B cell (primary cell): ENCODE data around the gene IFT88. TPM values are rescaled to one million over a fixed set of nuclear protein-coding genes. Genes with fewer than 3 reads are reported as not detected.
"Not testable (repeated sequence)": the region's sequence is repeated elsewhere in the genome, so short reads cannot be mapped to it uniquely, and the experiment has no call there.

Experiments
- ATAC-seq: fragments of 200-7000 bp; cut with Tn5 transposase; one replicate; pipeline ENCODE4 v1.10.0; 2021; ENCODE audit warnings: low read depth, mild to moderate bottlenecking, moderate number of reproducible peaks, moderate library complexity
- CTCF ChIA-PET: fragments of 350-600 bp; sonication (Branson Sonifier 250); formaldehyde crosslinking; loops from one replicate; lab custom pipeline; 2021; ENCODE audit warnings: antibody characterized with exemption, inconsistent platforms; lab: Charles Lee
- POLR2A ChIA-PET: fragments of 350-600 bp; sonication (Branson Sonifier 250); formaldehyde crosslinking; loops from one replicate; lab custom pipeline; 2021; ENCODE audit warnings: antibody characterized with exemption; lab: Charles Lee
- DNase-seq: peaks from one replicate; pipeline ENCODE4 v3.0.0; 2013
- H2AFZ ChIP-seq: 2 replicates; pipeline ENCODE4 v1.6.1; 2012; ENCODE audit warnings: mild to moderate bottlenecking, low read depth, low read length; ENCODE audit not compliant: insufficient read depth, poor library complexity, severe bottlenecking
- H3K27ac ChIP-seq, 2 donors: 1 replicate in 1 of 2; 2 replicates in 1 of 2; pipeline ENCODE4 v1.5.1; 2012 to 2013; ENCODE audit warnings: low read length in 2 of 2, mild to moderate bottlenecking in 2 of 2, moderate library complexity in 1 of 2
- H3K27me3 ChIP-seq, 4 experiments: fragments of 200-600 bp in 1 of 4; sonication (generic) in 1 of 4; replicated peaks in 1 of 4; 1 replicate in 2 of 4; 2 replicates in 2 of 4; pipeline versions ENCODE4 v1.6.1 to v1.7.0; 2013 to 2016; ENCODE audit warnings: low read length in 3 of 4, mild to moderate bottlenecking in 2 of 4, mixed read lengths in 1 of 4, moderate library complexity in 1 of 4; ENCODE audit not compliant: insufficient read depth in 4 of 4, control insufficient read depth in 3 of 4; ENCODE audit errors: control extremely low read depth in 1 of 4
- H3K36me3 ChIP-seq, 2 experiments: replicated peaks in 1 of 2; 1 replicate in 1 of 2; 2 replicates in 1 of 2; pipeline versions ENCODE4 v1.6.1 to v1.7.1; 2013; ENCODE audit warnings: low read length in 1 of 2; ENCODE audit not compliant: insufficient read depth in 2 of 2, control insufficient read depth in 1 of 2; ENCODE audit errors: control extremely low read depth in 1 of 2, extremely low read depth in 1 of 2
- H3K4me1 ChIP-seq, 2 donors: fragments of 200-600 bp in 1 of 2; sonication (generic) in 1 of 2; 1 replicate in 1 of 2; 2 replicates in 1 of 2; pipeline versions ENCODE4 v1.5.1 to v1.6.1; 2013 to 2017; ENCODE audit warnings: low read length in 2 of 2; ENCODE audit not compliant: control insufficient read depth in 2 of 2, insufficient read depth in 2 of 2
- H3K4me2 ChIP-seq: replicated peaks from 2 replicates; pipeline ENCODE3; 2012; ENCODE audit warnings: mild to moderate bottlenecking, low read depth, low read length; ENCODE audit not compliant: poor library complexity, severe bottlenecking
- H3K4me3 ChIP-seq, 5 experiments: fragments of 200-600 bp in 1 of 5; sonication (generic) in 1 of 5; 1 replicate in 3 of 5; 2 replicates in 2 of 5; pipeline versions ENCODE4 v1.5.1 to v1.7.0; 2011 to 2016; ENCODE audit warnings: low read length in 4 of 5, mild to moderate bottlenecking in 4 of 5, low read depth in 2 of 5, control low read depth in 1 of 5, moderate library complexity in 1 of 5; ENCODE audit not compliant: insufficient read depth in 1 of 5; ENCODE audit errors: control extremely low read depth in 1 of 5, extremely low read depth in 1 of 5
- H3K79me2 ChIP-seq: fragments of 200-600 bp; sonication (generic); one replicate; pipeline ENCODE4 v1.6.0; 2016; ENCODE audit warnings: low read length; ENCODE audit not compliant: control insufficient read depth, insufficient read depth
- H3K9ac ChIP-seq: fragments of 200-600 bp; sonication (generic); 2 replicates; pipeline ENCODE4 v1.6.1; 2017; ENCODE audit warnings: mild to moderate bottlenecking, low read length, moderate library complexity
- H3K9me3 ChIP-seq, 3 donors: one replicate each; pipeline versions ENCODE4 v1.6.1 to v1.7.1; 2013; ENCODE audit warnings: low read length in 2 of 3; ENCODE audit not compliant: control insufficient read depth in 2 of 3, insufficient read depth in 1 of 3; ENCODE audit errors: control extremely low read depth in 1 of 3
- H4K20me1 ChIP-seq: 2 replicates; pipeline ENCODE4 v1.6.0; 2012; ENCODE audit warnings: mild to moderate bottlenecking, low read length; ENCODE audit not compliant: insufficient read depth, control insufficient read depth, poor library complexity, severe bottlenecking
- H3K27ac Mint-ChIP-seq: one replicate; pipeline ENCODE4 v1.8.0; 2021; ENCODE audit warnings: mixed read lengths
- H3K27me3 Mint-ChIP-seq: one replicate; pipeline ENCODE4 v1.8.0; 2021; ENCODE audit warnings: mixed read lengths
- H3K4me1 Mint-ChIP-seq: one replicate; pipeline ENCODE4 v1.8.0; 2021; ENCODE audit warnings: mixed read lengths
- H3K4me3 Mint-ChIP-seq: one replicate; pipeline ENCODE4 v1.8.0; 2021; ENCODE audit warnings: mixed read lengths
- H3K9me3 Mint-ChIP-seq: one replicate; pipeline ENCODE4 v1.8.0; 2022; ENCODE audit warnings: mixed read lengths; ENCODE audit not compliant: insufficient read depth
- CTCF ChIP-seq: fragments of 200-600 bp; IDR thresholded peaks from one replicate; pipeline ENCODE4 v1.8.0; 2022; ENCODE audit warnings: antibody characterized with exemption, mild to moderate bottlenecking
- EZH2 ChIP-seq: IDR thresholded peaks from 2 replicates; pipeline ENCODE4 v1.6.1; 2012; ENCODE audit warnings: borderline replicate concordance, low read depth, mild to moderate bottlenecking, moderate library complexity, low read length; ENCODE audit not compliant: insufficient read depth, poor library complexity, severe bottlenecking
- WGBS: methylation state at CpG from one replicate; pipeline ENCODE4 v1.1.5; 2013; ENCODE audit warnings: missing lambda C conversion rate; ENCODE audit not compliant: insufficient coverage; 5-methylcytosine and 5-hydroxymethylcytosine counted together
- intact Hi-C: fragments of 100-400 bp; cut with micrococcal nuclease; formaldehyde crosslinking; loops from one replicate; pipeline ENCODE4 v1.10.0; 2022
- polyA plus RNA-seq: library from polyadenylated mRNA; depleted of rRNA; stranded (reverse); fragments of >200 nt; gene quantifications from 2 replicates; pipeline ENCODE4 v1.2.3, GENCODE V29; 2012
- total RNA-seq, 2 donors: library from RNA; stranded (reverse); fragments of 120-200 nt in 1 of 2; gene quantifications; 1 replicate in 1 of 2; 2 replicates in 1 of 2; pipeline versions ENCODE4 v1.2.3 to v1.2.4, GENCODE V29; 2013 to 2022

The IFT88 gene
- total and polyA plus RNA-seq, 2 donors (not counting 1 experiment from before 2014, with no cell fraction given), result 8.0 to 23.3 TPM

GRCh38 chr13:20679879-20680278 lies 112.9 kb downstream of the IFT88 start:
- CTCF ChIA-PET, result no interaction called here
- no peaks in the 10 kb centered on the region for H3K9me3 ChIP-seq
- peaks cover 4 to 5% of the 10 kb centered on the region in 2 experiments for H3K36me3 ChIP-seq
- no peaks in the 10 kb centered on the region for H3K27me3 Mint-ChIP-seq
- no peaks in the 10 kb centered on the region for H4K20me1 ChIP-seq
- ATAC-seq, result no peak
- H3K4me1 Mint-ChIP-seq, result no peaks in the 10 kb centered on the region
- H3K79me2 ChIP-seq, result no peaks in the 10 kb centered on the region
- no peak overlapping the region for H3K9ac ChIP-seq
- H3K27me3 ChIP-seq, result no peaks in the 10 kb centered on the region
- intact Hi-C loops, result no loop called here
- WGBS, result no CpG with 5 or more reads among the region's 3 CpGs
- no peaks in the 10 kb centered on the region for H3K4me1 ChIP-seq
- no peak for TF ChIP-seq EZH2
- no peak for TF ChIP-seq CTCF
- H3K9me3 Mint-ChIP-seq, result no peaks in the 10 kb centered on the region
- no peak for DNase-seq
- no peak overlapping the region for H3K27ac Mint-ChIP-seq
- H2AFZ ChIP-seq, result no peak overlapping the region
- H3K27ac ChIP-seq, result no peak overlapping the region
- no peak overlapping the region for H3K4me3 Mint-ChIP-seq
- no peak overlapping the region for H3K4me3 ChIP-seq
- POLR2A ChIA-PET, result no interaction called here
- no peak overlapping the region for H3K4me2 ChIP-seq

DNA sequence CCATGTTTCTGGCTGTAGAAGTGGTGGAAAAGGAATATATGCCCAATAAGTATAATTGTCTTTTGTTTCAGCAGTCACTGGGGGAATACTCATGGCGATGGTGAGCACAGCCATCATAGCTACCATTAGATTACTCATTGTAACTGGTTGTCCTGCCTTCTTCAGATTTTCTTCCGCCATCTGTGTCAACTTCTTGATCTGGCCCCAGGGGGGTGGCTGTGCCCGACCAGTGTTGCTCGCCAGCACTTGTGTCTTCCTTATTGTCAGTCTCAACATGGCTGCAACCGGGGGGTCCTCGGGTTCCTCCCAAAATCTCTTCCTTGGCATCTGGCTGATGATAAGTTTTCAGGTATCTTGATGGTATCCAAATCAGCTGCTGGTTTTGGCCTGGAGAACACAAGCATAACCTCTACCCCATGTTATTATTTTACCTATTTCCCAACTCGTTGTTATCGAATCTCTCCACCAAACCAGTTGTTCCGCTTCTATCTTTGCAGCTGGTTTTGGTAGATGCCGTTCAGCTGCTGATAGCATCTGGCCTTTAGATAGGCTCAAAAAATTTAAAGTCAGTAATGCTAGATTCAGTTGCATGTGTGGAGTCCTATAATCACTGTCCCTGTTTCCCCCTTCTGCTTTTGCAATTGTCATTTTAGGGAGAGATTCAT lies 113.6 kb downstream of the IFT88 start:
- ATAC-seq (no peak), DNase-seq (no peak)
- Mint-ChIP-seq H3K27me3 (no peaks in the 10 kb centered on the region), H3K4me1 (no peaks in the 10 kb centered on the region), H3K27ac (no peak overlapping the region), H3K4me3 (no peak overlapping the region), H3K9me3 (no peaks in the 10 kb centered on the region)
- intact Hi-C loops, result no loop called here
- Histone ChIP-seq H3K27me3 (no peaks in the 10 kb centered on the region), H3K27ac (no peak overlapping the region), H3K4me1 (no peaks in the 10 kb centered on the region), H3K9ac (no peak overlapping the region), H3K79me2 (no peaks in the 10 kb centered on the region), H3K4me2 (no peak overlapping the region), H3K36me3 (peaks cover 3 to 4% of the 10 kb centered on the region in 2 experiments), H2AFZ (no peak overlapping the region), H4K20me1 (no peaks in the 10 kb centered on the region), H3K4me3 (no peak overlapping the region), H3K9me3 (no peaks in the 10 kb centered on the region)
- ChIA-PET CTCF (no interaction called here), POLR2A (no interaction called here)
- WGBS, result over 99% methylated on average over 10 of the region's 10 CpGs
- TF ChIP-seq CTCF, result no peak
- TF ChIP-seq EZH2, result no peak

DNA sequence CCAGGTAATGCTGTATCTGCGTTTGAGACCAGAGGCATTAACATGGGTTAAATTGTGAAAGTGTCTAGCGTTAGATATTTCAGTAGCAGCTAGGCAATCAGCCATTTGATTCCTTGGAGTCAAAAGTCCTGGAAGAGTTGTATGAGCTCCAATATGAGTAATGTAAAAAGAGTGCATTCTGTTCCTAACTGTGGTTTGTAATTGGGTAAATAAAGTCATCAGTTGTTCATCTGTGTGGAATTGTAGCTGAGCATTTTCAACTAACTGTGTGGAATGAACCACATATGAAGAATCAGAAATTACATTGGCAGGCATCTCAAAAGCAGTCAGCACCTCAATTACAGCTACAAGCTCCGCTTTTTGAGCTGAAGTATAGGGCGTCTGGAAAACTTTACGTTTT lies 114.5 kb downstream of the IFT88 start:
- H4K20me1 ChIP-seq, H3K9me3 Mint-ChIP-seq, CTCF ChIA-PET, ATAC-seq, H3K4me2 ChIP-seq, POLR2A ChIA-PET, H2AFZ ChIP-seq, DNase-seq, H3K27ac Mint-ChIP-seq, H3K9me3 ChIP-seq, H3K79me2 ChIP-seq, intact Hi-C loops, H3K27me3 Mint-ChIP-seq, H3K4me1 ChIP-seq, H3K4me1 Mint-ChIP-seq, H3K27me3 ChIP-seq, H3K4me3 Mint-ChIP-seq, H3K27ac ChIP-seq, H3K9ac ChIP-seq, H3K4me3 ChIP-seq, H3K36me3 ChIP-seq: not testable (repeated sequence)
- WGBS, result 96% methylated on average over 2 of the region's 5 CpGs
